HG03571 (cell line): ENCODE measurements around the gene CEP70.
"Not testable (repeated sequence)": the region's sequence is repeated elsewhere in the genome, so short reads cannot be mapped to it uniquely, and the experiment has no call there.

ENCODE experiments used
- ATAC-seq: cut with Tn5 transposase; IDR thresholded peaks from one replicate; pipeline ENCODE4 v1.9.1; 2021; ENCODE audit not compliant: unreplicated experiment

The CEP70 gene

GRCh38 chr3:138593488-138594149, 441 bp downstream of the CEP70 start:
- no peak for ATAC-seq

GRCh38 chr3:138591392-138591791, 2.7 kb downstream of the CEP70 start:
- no peak for ATAC-seq

DNA sequence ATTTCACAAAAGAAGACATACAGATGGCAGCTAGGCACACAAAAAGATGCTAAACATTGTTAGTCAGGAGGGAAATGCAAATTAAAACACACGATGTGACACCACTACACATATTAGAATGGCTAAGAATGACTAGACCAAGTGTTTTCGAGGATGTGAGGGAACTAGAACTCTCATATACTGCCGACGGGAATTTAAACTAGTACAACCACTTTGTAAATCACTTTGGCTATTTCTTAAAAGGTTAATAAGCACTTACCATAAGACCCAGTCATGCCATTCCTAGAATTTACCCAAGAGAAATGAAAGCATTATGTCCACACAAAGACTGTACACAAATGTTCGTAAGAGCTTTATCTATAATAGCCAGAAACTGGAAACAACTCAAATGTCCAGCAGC, 5.6 kb downstream of the CEP70 start:
- no peak for ATAC-seq

GRCh38 chr3:138587374-138587773, 6.7 kb downstream of the CEP70 start:
- no peak for ATAC-seq

GRCh38 chr3:138578961-138579574, 15.0 kb downstream of the CEP70 start:
- ATAC-seq: no peak

DNA sequence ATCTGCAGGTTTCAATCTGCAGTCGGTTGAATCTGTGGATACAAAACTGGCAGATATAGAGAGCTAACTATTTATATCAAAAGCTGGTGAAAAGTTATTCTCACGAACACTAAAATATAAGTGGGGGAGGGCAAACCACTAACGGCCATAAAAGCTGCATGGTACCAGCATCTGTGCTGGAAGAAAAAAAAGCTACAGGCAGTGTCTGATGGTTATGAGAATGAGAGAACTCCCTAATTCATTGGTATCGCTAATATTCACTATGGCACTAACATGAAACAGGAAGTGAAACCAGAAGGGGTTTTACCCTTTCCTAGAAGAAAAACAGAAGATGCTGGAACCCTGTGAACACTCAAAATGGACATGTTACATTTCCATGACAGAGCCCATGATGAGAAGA, 15.9 kb downstream of the CEP70 start:
- peak; percentile 94 for ATAC-seq

GRCh38 chr3:138573138-138573537, 20.9 kb downstream of the CEP70 start:
- ATAC-seq: no peak

DNA sequence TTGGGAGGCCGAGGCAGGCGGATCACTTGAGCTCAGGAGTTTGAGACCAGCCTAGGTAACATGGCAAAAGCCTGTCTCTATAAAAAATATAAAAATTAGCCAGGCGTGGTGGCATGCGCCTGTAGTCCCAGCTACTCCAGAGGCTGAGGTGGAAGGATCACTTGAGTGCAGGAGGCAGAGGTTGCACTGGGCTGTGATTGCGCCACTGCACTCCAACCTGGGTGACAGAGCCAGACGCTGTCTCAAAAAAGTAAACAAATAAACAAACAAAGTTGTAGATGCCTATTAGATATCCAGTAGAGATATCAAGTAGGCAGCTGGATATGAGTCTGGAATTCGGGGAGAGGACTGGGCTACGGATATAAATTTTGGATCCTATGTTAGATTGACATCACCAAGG, 24.4 kb downstream of the CEP70 start:
- not testable (repeated sequence) for ATAC-seq

- no peak for ATAC-seq
Observed at GRCh38 chr3:138569090-138569489, 25.0 kb downstream of the CEP70 start.

GRCh38 chr3:138567403-138567802, 26.7 kb downstream of the CEP70 start:
- no peak for ATAC-seq

DNA sequence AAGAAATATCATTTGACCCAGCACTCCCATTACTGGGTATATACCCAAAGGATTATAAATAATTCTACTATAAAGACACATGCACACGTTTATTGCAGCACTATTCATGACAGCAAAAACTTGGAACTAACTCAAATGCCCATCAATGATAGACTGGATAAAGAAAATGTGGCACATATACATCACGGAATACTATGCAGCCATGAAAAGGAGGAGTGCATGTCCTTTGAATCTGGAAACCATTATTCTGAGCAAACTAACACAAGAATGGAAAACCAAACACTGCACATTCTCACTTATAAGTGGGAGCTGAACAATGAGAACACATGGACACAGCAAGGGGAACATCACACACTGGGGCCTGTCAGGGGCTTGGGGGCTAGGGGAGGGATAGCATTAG, 27.8 kb downstream of the CEP70 start:
- not testable (repeated sequence) for ATAC-seq

GRCh38 chr3:138562902-138563301, 31.2 kb downstream of the CEP70 start:
- ATAC-seq: not testable (repeated sequence)

DNA sequence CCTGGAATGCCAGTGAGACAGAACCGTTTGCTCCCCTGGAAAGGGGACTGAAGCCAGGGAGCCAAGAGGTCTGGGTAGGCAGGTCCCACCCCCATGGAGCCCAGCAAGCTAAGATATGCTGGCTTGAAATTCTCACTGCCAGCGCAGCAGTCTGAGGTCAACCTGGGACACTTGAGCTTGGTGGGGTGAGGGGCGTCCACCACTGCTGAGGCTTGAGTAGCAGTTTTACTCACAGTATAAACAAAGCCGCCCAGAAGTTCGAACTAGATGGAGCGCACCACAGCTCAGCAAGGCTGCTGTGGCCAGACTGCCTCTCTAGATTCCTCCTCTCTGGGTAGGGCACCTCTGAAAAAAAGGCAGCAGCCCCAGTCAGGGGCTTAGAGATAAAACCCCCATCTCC, 33.6 kb downstream of the CEP70 start:
- no peak for ATAC-seq

DNA sequence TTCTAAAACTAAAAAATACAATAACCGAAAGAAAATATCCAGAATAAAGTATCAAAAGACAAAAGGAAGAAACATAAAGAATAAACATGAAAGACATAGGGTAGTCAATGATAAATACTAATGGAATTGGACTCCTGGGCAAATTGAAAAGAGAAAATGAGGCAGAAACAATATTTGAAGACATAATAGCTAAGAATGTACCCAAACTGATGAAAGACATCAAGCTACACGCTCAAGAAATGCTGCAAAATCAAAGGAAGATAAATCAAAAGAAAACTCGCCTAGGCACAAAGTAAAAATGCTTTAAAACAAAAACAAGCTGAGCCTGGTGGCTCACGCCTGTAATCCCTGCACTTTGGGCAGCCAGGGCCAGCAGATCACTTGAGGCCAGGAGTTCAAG, 34.9 kb downstream of the CEP70 start:
- no peak for ATAC-seq

DNA sequence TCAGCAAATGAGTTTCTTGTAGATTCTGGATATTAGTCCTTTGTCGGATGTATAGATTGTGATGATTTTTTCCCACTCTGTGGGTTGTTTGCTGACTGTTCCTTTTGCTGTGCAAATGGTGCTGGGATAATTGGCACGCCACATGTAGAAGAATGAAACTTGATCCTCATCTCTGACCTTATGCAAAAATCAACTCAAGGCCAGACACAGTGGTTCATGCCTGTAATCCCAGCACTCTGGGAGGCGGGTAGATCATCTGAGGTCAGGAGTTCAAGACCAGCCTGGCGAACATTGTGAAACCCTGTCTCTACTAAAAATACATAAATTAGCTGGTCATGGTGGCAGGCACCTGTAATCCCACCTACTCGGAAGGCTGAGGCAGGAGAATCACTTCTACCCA, 39.3 kb downstream of the CEP70 start:
- ATAC-seq: not testable (repeated sequence)

- ATAC-seq: not testable (repeated sequence)
Observed at GRCh38 chr3:138550958-138551357, 43.1 kb downstream of the CEP70 start.

DNA sequence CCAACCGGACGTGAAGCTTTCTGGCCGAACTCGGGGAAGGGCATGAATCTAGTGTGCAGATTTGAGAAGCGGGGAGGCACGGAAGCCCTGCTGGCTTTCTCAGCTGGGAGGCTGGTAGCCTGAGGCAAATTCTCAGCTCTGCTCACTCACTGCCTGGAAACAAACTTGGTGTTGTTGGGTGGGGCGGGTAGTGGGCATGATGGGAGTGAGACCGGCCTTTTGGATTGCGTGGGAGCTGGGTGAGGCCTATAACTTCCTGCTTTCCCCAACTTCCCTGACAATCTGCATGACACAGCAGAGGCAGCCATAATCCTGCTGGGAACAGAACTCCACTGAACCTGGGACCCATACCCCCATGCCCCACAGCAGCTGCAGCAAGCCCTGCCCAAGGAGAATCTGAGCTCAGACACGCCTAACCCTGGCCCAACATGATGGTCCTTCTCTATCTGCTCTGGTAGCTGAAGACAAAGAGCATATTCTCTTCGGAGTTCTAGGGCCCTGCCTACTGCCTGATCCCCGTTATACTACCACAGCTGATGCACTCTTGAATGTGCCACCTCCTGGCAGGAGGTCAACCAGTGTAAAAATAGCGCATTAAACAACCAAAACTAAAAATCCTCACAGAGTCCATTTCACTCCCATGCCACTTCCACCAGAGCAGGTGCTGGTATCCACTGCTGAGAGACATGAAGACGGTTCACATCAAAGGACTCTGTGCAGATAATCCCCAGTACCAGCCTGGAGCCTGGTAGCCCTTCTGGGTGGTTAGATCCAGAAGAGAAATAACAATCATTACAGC, 44.7 kb downstream of the CEP70 start:
- ATAC-seq: no peak

DNA sequence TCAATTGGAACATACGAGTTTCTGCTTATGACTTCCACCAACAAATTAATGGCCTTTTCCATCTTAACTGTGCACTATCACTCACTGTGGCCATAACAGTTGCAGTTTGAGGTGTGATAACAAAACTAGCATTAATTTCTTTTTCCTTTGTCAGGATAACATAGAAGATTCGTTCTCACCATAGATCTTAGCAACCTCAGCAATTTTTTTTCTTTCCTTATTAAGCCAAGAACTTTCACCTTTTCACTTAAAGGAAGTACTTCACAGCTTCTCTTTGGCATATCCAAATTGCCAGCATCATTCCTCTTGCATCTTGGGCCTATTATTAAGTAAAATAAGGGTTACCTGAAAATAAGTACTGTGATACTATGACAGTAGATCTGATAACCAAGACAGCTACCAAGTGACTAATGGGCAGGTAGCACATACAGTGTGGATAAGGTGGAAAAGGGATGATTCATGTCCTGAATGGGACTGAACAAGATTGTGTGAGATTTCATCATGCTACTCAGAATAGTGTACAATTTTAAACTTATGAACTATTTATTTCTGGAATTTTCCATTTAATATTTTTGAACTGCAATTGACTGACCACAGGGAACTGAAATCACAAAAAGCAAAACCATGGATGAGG, 46.6 kb downstream of the CEP70 start:
- ATAC-seq: no peak

DNA sequence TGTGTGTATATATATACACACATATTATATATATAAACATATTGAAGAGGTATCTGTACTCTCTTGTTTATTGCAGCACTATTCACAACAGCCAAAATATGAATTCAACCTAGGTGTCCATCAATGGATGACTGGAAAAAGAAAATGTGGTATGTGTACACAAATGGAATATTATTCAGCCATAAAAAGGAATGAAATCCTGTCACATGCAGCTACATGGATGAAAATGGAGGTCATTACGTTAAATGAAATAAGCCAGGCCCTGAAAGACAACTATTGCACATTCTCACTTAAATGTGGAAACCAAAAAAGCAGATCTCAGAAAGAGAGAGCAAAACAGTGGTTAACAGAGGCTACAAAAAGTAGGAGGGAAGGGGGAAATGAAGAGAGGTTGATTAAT, 49.5 kb downstream of the CEP70 start:
- no peak for ATAC-seq

- ATAC-seq: no peak
Observed at GRCh38 chr3:138542977-138543376, 51.1 kb downstream of the CEP70 start.

DNA sequence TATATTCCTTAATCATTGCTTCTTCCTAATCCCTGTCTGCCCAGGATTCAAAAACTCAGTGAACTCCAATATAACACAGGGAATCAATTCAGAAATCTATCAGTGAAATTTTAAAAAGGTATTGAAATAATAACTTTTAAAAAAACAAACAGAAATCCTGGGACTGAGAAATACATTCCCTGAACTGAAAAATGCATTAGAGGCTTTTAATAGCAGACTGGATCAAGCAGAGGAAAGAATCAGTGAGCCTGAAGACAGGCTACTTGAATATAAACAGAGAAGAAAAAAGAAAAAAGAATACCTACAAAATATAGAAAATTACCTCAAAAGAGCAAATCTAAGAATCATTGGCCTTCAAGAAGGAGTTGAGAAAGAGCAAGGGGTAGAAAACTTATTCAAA, 54.7 kb downstream of the CEP70 start:
- no peak for ATAC-seq

DNA sequence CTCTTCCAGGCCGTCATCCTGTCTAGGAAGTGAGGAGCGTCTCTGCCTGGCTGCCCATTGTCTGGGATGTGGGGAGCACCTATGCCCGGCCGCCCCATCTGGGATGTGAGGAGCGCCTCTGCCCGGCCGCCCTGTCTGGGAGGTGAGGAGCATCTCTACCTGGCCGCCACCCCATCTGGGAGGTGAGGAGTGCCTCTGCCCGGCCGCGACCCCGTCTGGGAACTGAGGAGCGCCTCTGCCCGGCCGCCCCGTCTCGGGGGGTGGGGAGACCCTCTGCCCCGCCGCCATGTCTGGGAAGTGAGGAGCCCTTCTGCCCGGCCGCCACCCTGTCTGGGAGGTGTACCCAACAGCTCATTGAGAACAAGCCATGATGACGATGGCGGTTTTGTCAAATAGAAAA, 72.6 kb downstream of the CEP70 start:
- not testable (repeated sequence) for ATAC-seq
